22Rv1 (cell line): ENCODE measurements around the gene ELK1.

Experiments used
- H3K27ac ChIP-seq: fragments of 450-650 bp; 2 replicates; pipeline ENCODE4 v1.5.1; 2017
- CTCF ChIP-seq: fragments of 450-650 bp; IDR thresholded peaks from 2 replicates; pipeline ENCODE4 v1.5.1; 2017; ENCODE audit warnings: mild to moderate bottlenecking
- ZFX ChIP-seq: fragments of 450-650 bp; IDR thresholded peaks from 2 replicates; pipeline ENCODE4 v1.6.1; 2017; ENCODE audit warnings: antibody characterized with exemption, borderline replicate concordance

The ELK1 gene

GRCh38 chrX:47631676-47632075, 18.7 kb downstream of the ELK1 start:
- H3K27ac ChIP-seq = no peak overlapping the region
- TF ChIP-seq ZFX = no peak

- H3K27ac ChIP-seq = no peak within 1 kb of the TSS
- TF ChIP-seq CTCF (no peak), ZFX (no peak)
Observed at GRCh38 chrX:47629419-47630200, 20.8 kb downstream of the ELK1 start, which contains the start of gene CFP. TSS of gene CFP (minus strand) at chrX:47629930. CDS start at chrX:47629844, 86 bp downstream.

- TF ChIP-seq ZFX (no peak), CTCF (no peak)
- H3K27ac ChIP-seq = no peak overlapping the region
Observed at GRCh38 chrX:47628982-47629381, 21.4 kb downstream of the ELK1 start.

- no peak overlapping the region for H3K27ac ChIP-seq
- TF ChIP-seq ZFX (no peak), CTCF (no peak)
Observed at GRCh38 chrX:47625365-47625764, 25.0 kb downstream of the ELK1 start.

GRCh38 chrX:47623540-47624027, 26.8 kb downstream of the ELK1 start:
- no peak for TF ChIP-seq CTCF
- no peak overlapping the region for H3K27ac ChIP-seq

- H3K27ac ChIP-seq = no peak overlapping the region
- TF ChIP-seq CTCF (no peak), ZFX (no peak)
Observed at GRCh38 chrX:47621851-47622250, 28.5 kb downstream of the ELK1 start.

- TF ChIP-seq CTCF (no peak), ZFX (no peak)
Observed at GRCh38 chrX:47620303-47620685, 30.1 kb downstream of the ELK1 start.

More at GRCh38 chrX:47620303-47620685, 30.1 kb downstream of the ELK1 start:
- H3K27ac ChIP-seq = no peak overlapping the region
